Osteoblast (primary cell): Measurements from ENCODE around the gene DEUP1. TPM values are rescaled to one million over a fixed set of nuclear protein-coding genes. Genes with fewer than 3 reads are reported as not detected.

Experiments
- DNase-seq: peaks from one replicate; pipeline ENCODE4 v3.0.0; 2011; ENCODE audit warnings: low spot score, mixed read lengths; ENCODE audit not compliant: insufficient read length; ENCODE audit errors: missing footprints
- H2AFZ ChIP-seq: 2 replicates; pipeline ENCODE4 v1.6.0; 2011; ENCODE audit warnings: mild to moderate bottlenecking, low read length
- H3K27ac ChIP-seq: 2 replicates; pipeline ENCODE4 v1.5.1; 2011; ENCODE audit warnings: mild to moderate bottlenecking, low read depth, low read length, moderate library complexity
- H3K27me3 ChIP-seq: 2 replicates; pipeline ENCODE4 v1.6.0; 2012; ENCODE audit warnings: mild to moderate bottlenecking, control low read depth, inconsistent platforms, low read length, moderate library complexity; ENCODE audit not compliant: insufficient read depth
- H3K36me3 ChIP-seq: 2 replicates; pipeline ENCODE4 v1.5.1; 2011; ENCODE audit warnings: mild to moderate bottlenecking, low read length, control low read depth, moderate library complexity; ENCODE audit not compliant: insufficient read depth
- H3K4me1 ChIP-seq: 2 replicates; pipeline ENCODE4 v1.5.1; 2011; ENCODE audit warnings: mild to moderate bottlenecking, low read length, control low read depth, moderate library complexity; ENCODE audit not compliant: insufficient read depth
- H3K4me2 ChIP-seq: 2 replicates; pipeline ENCODE4 v1.6.0; 2011; ENCODE audit warnings: mild to moderate bottlenecking, low read length; ENCODE audit not compliant: insufficient read depth
- H3K4me3 ChIP-seq: fragments of 200-600 bp; sonication (generic); 3 replicates; pipeline ENCODE4 v1.5.1; 2012; ENCODE audit warnings: mild to moderate bottlenecking, low read length, inconsistent platforms; ENCODE audit not compliant: insufficient read depth
- H3K79me2 ChIP-seq: 2 replicates; pipeline ENCODE4 v1.6.0; 2012; ENCODE audit warnings: mild to moderate bottlenecking, low read length, control low read depth, inconsistent platforms; ENCODE audit not compliant: insufficient read depth
- H3K9me3 ChIP-seq: 2 replicates; pipeline ENCODE4 v1.5.1; 2011; ENCODE audit warnings: low read depth, low read length, control low read depth
- H4K20me1 ChIP-seq: 2 replicates; pipeline ENCODE4 v1.6.0; 2012; ENCODE audit warnings: mild to moderate bottlenecking, low read length, control low read depth; ENCODE audit not compliant: insufficient read depth
- total RNA-seq: library from RNA; depleted of rRNA; stranded (reverse); fragments of >200 nt; gene quantifications from 2 replicates; pipeline ENCODE4 v1.2.3, GENCODE V29; 2012
- TF ChIP-seq, protein P1 (sequence below): IDR thresholded peaks from 2 replicates; pipeline ENCODE4 v1.5.1; 2011; ENCODE audit warnings: mild to moderate bottlenecking, low read depth, low read length, moderate library complexity; ENCODE audit errors: extremely low read depth

Gene DEUP1
- total RNA-seq, 1 donor, result under 0.01 TPM

DNA sequence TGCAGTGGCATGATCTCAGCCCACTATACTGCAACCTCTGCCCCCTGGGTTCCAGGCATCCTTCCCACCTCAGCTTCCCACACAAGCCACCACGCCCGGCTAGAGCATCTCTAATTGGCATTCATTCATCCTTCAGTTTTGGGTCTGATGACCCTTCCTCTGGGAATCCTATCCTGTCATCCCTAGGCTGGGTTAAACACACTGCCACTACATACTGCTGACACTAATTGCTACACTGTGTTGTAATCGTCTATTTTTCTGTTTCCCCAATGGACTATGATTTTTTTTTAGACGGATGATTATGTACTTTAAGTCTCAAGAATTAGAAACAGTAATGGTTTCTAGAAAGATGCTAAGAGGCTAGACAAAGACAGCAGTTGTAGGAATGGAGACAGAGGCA lies 62.8 kb downstream of the DEUP1 start:
- Histone ChIP-seq H3K27me3 (no peaks in the 10 kb centered on the region), H2AFZ (no peak overlapping the region), H3K9me3 (no peaks in the 10 kb centered on the region), H4K20me1 (no peaks in the 10 kb centered on the region), H3K36me3 (no peaks in the 10 kb centered on the region), H3K4me3 (no peak overlapping the region), H3K4me1 (no peaks in the 10 kb centered on the region), H3K27ac (no peak overlapping the region), H3K4me2 (no peak overlapping the region), H3K79me2 (no peaks in the 10 kb centered on the region)
- TF ChIP-seq, protein P1, sequence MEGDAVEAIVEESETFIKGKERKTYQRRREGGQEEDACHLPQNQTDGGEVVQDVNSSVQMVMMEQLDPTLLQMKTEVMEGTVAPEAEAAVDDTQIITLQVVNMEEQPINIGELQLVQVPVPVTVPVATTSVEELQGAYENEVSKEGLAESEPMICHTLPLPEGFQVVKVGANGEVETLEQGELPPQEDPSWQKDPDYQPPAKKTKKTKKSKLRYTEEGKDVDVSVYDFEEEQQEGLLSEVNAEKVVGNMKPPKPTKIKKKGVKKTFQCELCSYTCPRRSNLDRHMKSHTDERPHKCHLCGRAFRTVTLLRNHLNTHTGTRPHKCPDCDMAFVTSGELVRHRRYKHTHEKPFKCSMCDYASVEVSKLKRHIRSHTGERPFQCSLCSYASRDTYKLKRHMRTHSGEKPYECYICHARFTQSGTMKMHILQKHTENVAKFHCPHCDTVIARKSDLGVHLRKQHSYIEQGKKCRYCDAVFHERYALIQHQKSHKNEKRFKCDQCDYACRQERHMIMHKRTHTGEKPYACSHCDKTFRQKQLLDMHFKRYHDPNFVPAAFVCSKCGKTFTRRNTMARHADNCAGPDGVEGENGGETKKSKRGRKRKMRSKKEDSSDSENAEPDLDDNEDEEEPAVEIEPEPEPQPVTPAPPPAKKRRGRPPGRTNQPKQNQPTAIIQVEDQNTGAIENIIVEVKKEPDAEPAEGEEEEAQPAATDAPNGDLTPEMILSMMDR, result no peak
- DNase-seq, result peak; percentile 8

DNA sequence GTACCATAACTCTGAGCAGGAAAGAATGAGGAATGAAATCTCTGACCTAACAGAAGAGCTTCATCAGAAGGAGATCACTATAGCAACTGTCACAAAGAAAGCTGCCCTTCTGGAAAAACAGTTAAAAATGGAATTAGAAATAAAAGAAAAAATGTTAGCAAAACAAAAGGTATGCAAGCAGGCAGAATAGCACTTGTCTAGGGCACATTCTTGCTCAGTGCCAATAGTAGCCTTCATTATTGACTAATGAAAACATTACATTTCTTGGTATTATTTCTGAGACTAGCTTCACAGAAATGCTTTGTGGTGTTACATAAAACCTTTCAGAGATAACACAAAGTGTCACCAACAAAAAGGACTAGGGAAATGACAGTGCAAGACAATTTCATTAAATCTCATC lies 63.9 kb downstream of the DEUP1 start:
- Histone ChIP-seq H3K4me3 (no peak overlapping the region), H2AFZ (no peak overlapping the region), H3K36me3 (no peaks in the 10 kb centered on the region), H3K27me3 (no peaks in the 10 kb centered on the region), H3K79me2 (no peaks in the 10 kb centered on the region), H3K4me1 (no peaks in the 10 kb centered on the region), H4K20me1 (no peaks in the 10 kb centered on the region), H3K27ac (no peak overlapping the region), H3K9me3 (no peaks in the 10 kb centered on the region), H3K4me2 (no peak overlapping the region)
- no peak for DNase-seq
- TF ChIP-seq, protein P1, result no peak

DNA sequence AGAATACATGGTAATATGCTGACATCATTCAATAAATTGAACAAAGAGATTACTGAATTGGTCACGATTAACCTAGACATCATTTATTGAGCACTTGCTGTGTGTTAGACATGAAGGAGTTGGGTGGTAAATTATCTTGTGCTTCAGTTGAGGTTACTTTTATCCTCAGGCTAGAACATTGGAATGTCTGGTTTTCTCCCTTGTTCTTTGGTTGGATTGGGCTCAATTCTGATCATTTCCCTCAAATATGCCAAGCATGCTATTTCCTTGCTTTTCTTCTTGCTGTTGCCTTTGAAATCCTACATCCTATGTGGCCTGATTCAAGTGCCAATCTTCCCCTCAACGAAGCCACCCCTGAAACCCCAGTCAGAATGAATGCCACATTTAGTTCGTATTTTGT lies 65.8 kb downstream of the DEUP1 start:
- Histone ChIP-seq H3K36me3 (no peaks in the 10 kb centered on the region), H3K4me1 (no peaks in the 10 kb centered on the region), H3K27me3 (no peaks in the 10 kb centered on the region), H2AFZ (no peak overlapping the region), H3K9me3 (no peaks in the 10 kb centered on the region), H4K20me1 (no peaks in the 10 kb centered on the region), H3K4me3 (no peak overlapping the region), H3K4me2 (no peak overlapping the region), H3K27ac (no peak overlapping the region), H3K79me2 (no peaks in the 10 kb centered on the region)
- TF ChIP-seq, protein P1, result no peak
- peak; percentile 8 for DNase-seq

DNA sequence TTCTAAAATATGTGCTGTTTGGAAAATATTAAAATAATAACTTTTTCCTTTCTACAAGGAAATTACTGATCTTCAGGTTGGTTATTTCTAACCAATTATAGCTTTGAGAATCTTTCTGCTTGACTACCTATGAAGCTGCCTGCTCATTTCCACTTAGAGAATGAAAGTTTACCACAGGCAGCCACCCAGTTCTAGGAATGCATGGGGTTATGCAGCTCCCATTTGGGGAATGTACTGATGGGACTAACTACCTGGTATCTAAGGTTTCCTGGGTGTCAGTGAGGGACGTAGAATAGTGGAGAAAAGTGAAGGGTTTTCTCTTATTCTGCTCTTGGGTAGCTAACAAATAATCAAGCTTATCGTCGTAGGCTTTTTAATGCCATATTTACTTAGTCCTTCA lies 73.4 kb downstream of the DEUP1 start:
- Histone ChIP-seq H3K9me3 (no peaks in the 10 kb centered on the region), H2AFZ (no peak overlapping the region), H3K27ac (no peak overlapping the region), H3K27me3 (no peaks in the 10 kb centered on the region), H4K20me1 (no peaks in the 10 kb centered on the region), H3K4me2 (no peak overlapping the region), H3K4me3 (no peak overlapping the region), H3K36me3 (no peaks in the 10 kb centered on the region), H3K79me2 (no peaks in the 10 kb centered on the region), H3K4me1 (no peaks in the 10 kb centered on the region)
- TF ChIP-seq, protein P1, result no peak
- DNase-seq, result no peak
